A673 (cell line): ENCODE results near the gene VAC14. TPM values are rescaled to one million over a fixed set of nuclear protein-coding genes. Genes with fewer than 3 reads are reported as not detected.
"Not testable (repeated sequence)": the region's sequence is repeated elsewhere in the genome, so short reads cannot be mapped to it uniquely, and the experiment has no call there.

Experiments
- BruUV-seq: library from RNA; stranded (reverse); fragments of 400-500 nt; replicated peaks from 2 replicates; lab custom pipeline; 2021; lab: Mats Ljungman, UMichigan
- CTCF ChIA-PET: fragments of 300-600 bp; sonication (Branson Sonifier 250); formaldehyde crosslinking; loops from one replicate; lab custom pipeline; 2022; ENCODE audit warnings: antibody characterized with exemption; lab: Charles Lee
- POLR2A ChIA-PET: fragments of 300-600 bp; sonication (Branson Sonifier 250); formaldehyde crosslinking; loops from one replicate; lab custom pipeline; 2022; ENCODE audit warnings: antibody characterized with exemption; ENCODE audit not compliant: low non-redundant PET; lab: Charles Lee
- DNase-seq: peaks from one replicate; pipeline ENCODE4 v3.0.0-alpha.2; 2015; ENCODE audit warnings: low spot score
- H3K27ac ChIP-seq: fragments of 200-600 bp; sonication (generic); 2 replicates; pipeline ENCODE4 v1.5.1; 2016; ENCODE audit warnings: mixed run types, low read depth, mild to moderate bottlenecking, mixed read lengths, antibody characterized with exemption, low read length; ENCODE audit not compliant: poor library complexity, severe bottlenecking
- H3K27me3 ChIP-seq: fragments of 200-600 bp; sonication (generic); replicated peaks from 2 replicates; pipeline ENCODE4 v1.6.1; 2017; ENCODE audit warnings: mixed run types, low read depth, mild to moderate bottlenecking, mixed read lengths, antibody characterized with exemption, low read length; ENCODE audit not compliant: insufficient read depth, poor library complexity
- H3K36me3 ChIP-seq: fragments of 200-600 bp; sonication (generic); 2 replicates; pipeline ENCODE4 v1.6.1; 2016; ENCODE audit warnings: mixed run types, mild to moderate bottlenecking, mixed read lengths, antibody characterized with exemption, low read length; ENCODE audit not compliant: insufficient read depth, poor library complexity, severe bottlenecking
- H3K4me1 ChIP-seq: fragments of 200-600 bp; sonication (generic); 2 replicates; pipeline ENCODE4 v1.6.1; 2017; ENCODE audit warnings: mixed run types, mild to moderate bottlenecking, mixed read lengths, antibody characterized with exemption, low read length; ENCODE audit not compliant: insufficient read depth, poor library complexity, severe bottlenecking
- H3K4me3 ChIP-seq: fragments of 200-600 bp; sonication (generic); 2 replicates; pipeline ENCODE4 v1.5.1; 2016; ENCODE audit warnings: low read depth, mixed run types, mild to moderate bottlenecking, mixed read lengths, low read length; ENCODE audit not compliant: poor library complexity, severe bottlenecking
- H3K9me3 ChIP-seq: fragments of 200-600 bp; sonication (generic); 2 replicates; pipeline ENCODE4 v1.6.1; 2016; ENCODE audit warnings: mixed run types, low read depth, mild to moderate bottlenecking, mixed read lengths, antibody characterized with exemption, low read length; ENCODE audit not compliant: poor library complexity, severe bottlenecking
- EZH2 ChIP-seq: fragments of 200-600 bp; sonication (generic); IDR thresholded peaks from 2 replicates; pipeline ENCODE4 v1.6.1; 2017; ENCODE audit warnings: borderline replicate concordance, low read depth, mild to moderate bottlenecking, mixed read lengths, antibody characterized with exemption, low read length; ENCODE audit not compliant: poor library complexity, severe bottlenecking
- intact Hi-C: fragments of 100-400 bp; cut with micrococcal nuclease; formaldehyde crosslinking; loops from one replicate; pipeline ENCODE4 v1.10.0; 2022; ENCODE audit not compliant: unreplicated experiment
- total RNA-seq: library from RNA; stranded (reverse); gene quantifications from 2 replicates; pipeline ENCODE4 v1.2.3, GENCODE V29; 2021
- TF ChIP-seq, protein P1 (sequence below): fragments of 300-800, 200-600 bp; sonication (generic); conservative IDR thresholded peaks from 2 replicates; pipeline ENCODE4 v1.5.1; 2017; ENCODE audit warnings: low read depth, mild to moderate bottlenecking, antibody characterized with exemption, low read length, moderate library complexity, mixed read lengths

The VAC14 gene
- total RNA-seq, 1 experiment from 2014 or later: 46.6 TPM

DNA sequence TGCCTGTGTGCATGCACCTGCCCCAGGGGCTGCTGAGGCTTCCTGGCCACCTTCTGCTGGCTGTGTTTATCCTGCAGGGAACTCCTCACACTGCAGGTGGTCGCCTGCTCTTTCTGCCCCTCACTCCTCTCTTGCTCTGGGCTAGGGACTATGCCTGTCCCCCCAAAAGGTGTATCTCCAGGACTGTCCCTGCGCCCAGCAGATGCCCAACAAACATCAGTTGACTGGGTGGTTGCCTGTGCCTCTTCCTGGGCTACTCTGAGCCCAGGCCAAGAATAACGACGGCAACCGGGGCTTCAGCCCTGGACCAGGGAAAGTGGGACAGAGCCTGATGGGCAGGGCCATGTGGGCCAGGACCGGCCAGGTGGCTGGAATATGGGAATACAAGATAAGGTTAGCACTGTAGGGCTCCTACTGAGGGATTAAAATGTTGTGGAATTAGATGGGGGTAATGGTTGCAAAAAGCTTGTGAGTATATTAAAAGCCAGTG, 55.4 kb downstream of the VAC14 start:
- BruUV-seq: no TSS peak
- no peak for DNase-seq
- no peaks in the 10 kb centered on the region for H3K9me3 ChIP-seq
- H3K36me3 ChIP-seq: no peaks in the 10 kb centered on the region
- TF ChIP-seq EZH2: no peak
- TF ChIP-seq, protein P1, sequence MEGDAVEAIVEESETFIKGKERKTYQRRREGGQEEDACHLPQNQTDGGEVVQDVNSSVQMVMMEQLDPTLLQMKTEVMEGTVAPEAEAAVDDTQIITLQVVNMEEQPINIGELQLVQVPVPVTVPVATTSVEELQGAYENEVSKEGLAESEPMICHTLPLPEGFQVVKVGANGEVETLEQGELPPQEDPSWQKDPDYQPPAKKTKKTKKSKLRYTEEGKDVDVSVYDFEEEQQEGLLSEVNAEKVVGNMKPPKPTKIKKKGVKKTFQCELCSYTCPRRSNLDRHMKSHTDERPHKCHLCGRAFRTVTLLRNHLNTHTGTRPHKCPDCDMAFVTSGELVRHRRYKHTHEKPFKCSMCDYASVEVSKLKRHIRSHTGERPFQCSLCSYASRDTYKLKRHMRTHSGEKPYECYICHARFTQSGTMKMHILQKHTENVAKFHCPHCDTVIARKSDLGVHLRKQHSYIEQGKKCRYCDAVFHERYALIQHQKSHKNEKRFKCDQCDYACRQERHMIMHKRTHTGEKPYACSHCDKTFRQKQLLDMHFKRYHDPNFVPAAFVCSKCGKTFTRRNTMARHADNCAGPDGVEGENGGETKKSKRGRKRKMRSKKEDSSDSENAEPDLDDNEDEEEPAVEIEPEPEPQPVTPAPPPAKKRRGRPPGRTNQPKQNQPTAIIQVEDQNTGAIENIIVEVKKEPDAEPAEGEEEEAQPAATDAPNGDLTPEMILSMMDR: no peak
- H3K4me1 ChIP-seq: peaks cover 41% of the 10 kb centered on the region
- H3K4me3 ChIP-seq: no peak overlapping the region
- intact Hi-C loops: no loop called here
- POLR2A ChIA-PET: no interaction called here
- CTCF ChIA-PET: no interaction called here
- H3K27ac ChIP-seq: no peak overlapping the region
- H3K27me3 ChIP-seq: no peaks in the 10 kb centered on the region

DNA sequence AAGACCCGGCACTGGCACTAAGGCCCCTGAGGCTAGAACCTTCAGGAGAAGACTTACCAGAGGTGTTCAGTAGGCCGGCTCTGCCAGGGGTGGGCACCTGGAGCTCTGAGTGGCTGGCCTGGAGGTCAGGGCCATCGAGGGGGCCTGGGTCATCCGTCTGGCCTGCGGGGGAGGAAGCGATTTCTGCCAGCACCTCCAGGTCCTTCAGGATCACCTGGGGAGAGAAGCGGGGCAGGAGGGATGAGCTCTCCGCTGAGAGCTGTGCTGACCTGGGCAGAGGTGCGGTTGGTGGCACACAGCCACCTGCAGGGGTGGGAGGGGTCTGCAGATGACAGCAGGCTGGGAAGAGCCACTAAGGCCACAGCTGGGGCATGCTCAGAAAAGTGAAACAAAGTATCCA, 56.6 kb downstream of the VAC14 start:
- intact Hi-C loops: no loop called here
- BruUV-seq: no TSS peak
- H3K27ac ChIP-seq: no peak overlapping the region
- peaks cover 29% of the 10 kb centered on the region for H3K4me1 ChIP-seq
- TF ChIP-seq, protein P1: no peak
- TF ChIP-seq EZH2: no peak
- no peak overlapping the region for H3K4me3 ChIP-seq
- CTCF ChIA-PET: no interaction called here
- H3K27me3 ChIP-seq: no peaks in the 10 kb centered on the region
- POLR2A ChIA-PET: no interaction called here
- DNase-seq: no peak
- no peaks in the 10 kb centered on the region for H3K9me3 ChIP-seq
- H3K36me3 ChIP-seq: no peaks in the 10 kb centered on the region

DNA sequence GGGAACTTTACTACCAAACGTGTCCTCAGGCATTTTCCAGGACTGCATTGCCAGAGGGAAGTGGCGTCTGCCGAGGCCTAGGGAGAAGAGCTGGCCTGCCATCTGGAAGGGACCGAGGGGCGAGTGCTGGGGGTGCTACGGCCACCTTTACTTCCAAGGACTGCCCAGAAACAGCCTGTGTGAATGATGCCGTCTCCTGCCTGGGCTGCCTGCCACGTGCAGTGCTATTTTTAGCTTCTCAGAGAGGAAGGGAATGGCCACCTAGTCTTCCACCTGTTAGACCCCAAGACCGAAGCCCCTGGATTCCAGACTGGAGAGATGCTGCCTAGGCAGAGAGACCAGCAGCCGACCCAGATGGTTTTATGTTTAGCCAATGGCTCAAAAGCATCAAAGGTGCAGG, 57.2 kb downstream of the VAC14 start:
- no peak for TF ChIP-seq EZH2
- TF ChIP-seq, protein P1: no peak
- intact Hi-C loops: no loop called here
- POLR2A ChIA-PET: no interaction called here
- CTCF ChIA-PET: no interaction called here
- Histone ChIP-seq H3K27me3 (no peaks in the 10 kb centered on the region), H3K27ac (no peak overlapping the region), H3K36me3 (no peaks in the 10 kb centered on the region), H3K9me3 (no peaks in the 10 kb centered on the region), H3K4me1 (peaks cover 24% of the 10 kb centered on the region), H3K4me3 (no peak overlapping the region)
- no peak for DNase-seq
- no TSS peak for BruUV-seq

DNA sequence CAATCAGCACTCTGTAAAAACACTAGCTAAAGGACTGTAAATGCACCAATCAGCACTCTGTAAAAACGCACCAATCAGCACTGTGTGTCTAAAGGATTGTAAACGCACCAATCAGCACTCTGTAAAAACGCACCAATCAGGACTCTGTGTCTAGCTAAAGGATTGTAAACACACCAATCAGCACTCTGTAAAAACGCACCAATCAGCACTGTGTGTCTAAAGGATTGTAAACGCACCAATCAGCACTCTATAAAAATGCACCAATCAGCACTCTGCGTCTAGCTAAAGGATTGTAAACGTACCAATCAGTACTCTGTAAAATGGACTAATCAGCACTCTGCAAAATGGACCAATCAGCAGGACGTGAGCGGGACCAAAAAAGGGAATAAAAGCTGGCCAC, 58.0 kb downstream of the VAC14 start:
- H3K9me3 ChIP-seq, DNase-seq, CTCF ChIA-PET, H3K36me3 ChIP-seq, H3K27me3 ChIP-seq, H3K4me3 ChIP-seq, intact Hi-C loops, H3K27ac ChIP-seq, BruUV-seq: not testable (repeated sequence)
- H3K4me1 ChIP-seq: peaks cover 16% of the 10 kb centered on the region
- POLR2A ChIA-PET: interaction anchor here (0.7 kb wide), 1 partner anchor 58 kb away, joined by 3 read pairs; no protein-coding TSS in a partner anchor
